GM12873 (cell line): ENCODE measurements around the gene TMTC4.
A peak's percentile ranks its signal among the peaks of the same experiment; 100 is the strongest.

ENCODE experiments used
- TF ChIP-seq, protein P1 (sequence below): IDR thresholded peaks from 2 replicates; pipeline ENCODE4 v1.5.1; 2012; ENCODE audit warnings: low read depth, mild to moderate bottlenecking, moderate library complexity, low read length, control low read depth; ENCODE audit not compliant: insufficient read depth; ENCODE audit errors: missing control alignments

TMTC4 gene

DNA sequence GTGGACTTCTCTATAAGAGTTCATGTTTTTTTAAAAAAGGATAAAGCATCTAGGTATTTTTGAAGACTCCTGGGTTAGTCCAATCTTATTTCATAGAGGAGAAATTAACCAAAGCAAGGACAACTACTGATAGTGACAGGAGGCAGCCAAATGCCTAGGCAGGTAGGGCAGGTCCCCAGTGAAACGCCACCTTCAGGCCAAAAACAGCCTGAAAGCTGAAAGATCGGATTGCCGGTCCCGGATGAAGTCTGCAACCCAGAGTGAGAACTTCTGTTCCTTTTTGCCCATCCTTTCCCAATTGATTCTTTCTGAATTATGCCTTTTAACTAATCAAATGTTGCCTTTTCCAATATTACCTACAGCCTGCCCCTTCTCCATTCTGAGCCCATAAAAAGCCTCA, 79.9 kb downstream of the TMTC4 start:
- TF ChIP-seq, protein P1, sequence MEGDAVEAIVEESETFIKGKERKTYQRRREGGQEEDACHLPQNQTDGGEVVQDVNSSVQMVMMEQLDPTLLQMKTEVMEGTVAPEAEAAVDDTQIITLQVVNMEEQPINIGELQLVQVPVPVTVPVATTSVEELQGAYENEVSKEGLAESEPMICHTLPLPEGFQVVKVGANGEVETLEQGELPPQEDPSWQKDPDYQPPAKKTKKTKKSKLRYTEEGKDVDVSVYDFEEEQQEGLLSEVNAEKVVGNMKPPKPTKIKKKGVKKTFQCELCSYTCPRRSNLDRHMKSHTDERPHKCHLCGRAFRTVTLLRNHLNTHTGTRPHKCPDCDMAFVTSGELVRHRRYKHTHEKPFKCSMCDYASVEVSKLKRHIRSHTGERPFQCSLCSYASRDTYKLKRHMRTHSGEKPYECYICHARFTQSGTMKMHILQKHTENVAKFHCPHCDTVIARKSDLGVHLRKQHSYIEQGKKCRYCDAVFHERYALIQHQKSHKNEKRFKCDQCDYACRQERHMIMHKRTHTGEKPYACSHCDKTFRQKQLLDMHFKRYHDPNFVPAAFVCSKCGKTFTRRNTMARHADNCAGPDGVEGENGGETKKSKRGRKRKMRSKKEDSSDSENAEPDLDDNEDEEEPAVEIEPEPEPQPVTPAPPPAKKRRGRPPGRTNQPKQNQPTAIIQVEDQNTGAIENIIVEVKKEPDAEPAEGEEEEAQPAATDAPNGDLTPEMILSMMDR, result peak; percentile 46

DNA sequence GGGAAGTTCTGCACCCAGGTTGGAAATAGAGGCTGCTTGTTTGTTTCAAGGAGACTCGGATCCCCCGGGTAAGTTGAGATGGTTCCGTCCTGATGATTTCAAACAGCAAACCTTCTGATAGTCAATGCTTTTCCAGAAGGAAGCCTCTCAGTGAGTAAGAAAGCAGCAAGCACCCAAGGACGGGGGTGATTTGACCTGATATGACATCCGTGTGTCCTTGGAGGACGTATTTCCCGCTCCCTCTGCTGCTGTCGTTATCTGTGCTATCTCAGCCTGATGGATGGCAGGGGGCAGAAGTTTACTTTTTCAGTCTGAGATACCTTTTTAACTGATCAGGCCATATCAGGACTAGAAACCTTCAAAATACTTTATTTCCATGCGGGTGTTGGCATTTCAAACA, 80.3 kb downstream of the TMTC4 start:
- TF ChIP-seq, protein P1, result no peak

DNA sequence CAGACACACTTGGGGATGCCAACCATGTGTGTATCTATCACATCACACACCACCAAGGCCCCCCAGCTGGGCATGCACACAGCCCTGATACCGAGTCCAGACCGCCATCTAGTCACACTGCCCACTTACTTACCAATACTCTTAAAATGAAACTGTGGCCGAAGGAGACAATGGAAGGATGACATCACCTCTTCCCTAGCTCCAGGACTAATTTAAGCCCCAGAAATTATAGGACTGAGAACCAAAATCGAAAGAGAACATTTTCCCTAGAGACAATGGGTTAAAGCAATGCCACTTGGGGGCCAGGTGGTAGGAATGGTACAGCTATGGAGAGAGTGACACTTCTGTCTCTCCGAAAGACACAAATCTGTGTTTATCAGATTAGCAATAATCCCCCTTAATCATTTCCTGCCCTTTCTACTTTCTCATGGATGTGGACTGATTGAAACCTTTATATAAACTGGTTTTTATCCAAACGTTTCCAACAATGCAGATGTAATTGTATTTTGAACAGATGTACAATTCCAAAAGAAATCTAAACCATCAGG, 85.3 kb downstream of the TMTC4 start:
- TF ChIP-seq, protein P1, result no peak

DNA sequence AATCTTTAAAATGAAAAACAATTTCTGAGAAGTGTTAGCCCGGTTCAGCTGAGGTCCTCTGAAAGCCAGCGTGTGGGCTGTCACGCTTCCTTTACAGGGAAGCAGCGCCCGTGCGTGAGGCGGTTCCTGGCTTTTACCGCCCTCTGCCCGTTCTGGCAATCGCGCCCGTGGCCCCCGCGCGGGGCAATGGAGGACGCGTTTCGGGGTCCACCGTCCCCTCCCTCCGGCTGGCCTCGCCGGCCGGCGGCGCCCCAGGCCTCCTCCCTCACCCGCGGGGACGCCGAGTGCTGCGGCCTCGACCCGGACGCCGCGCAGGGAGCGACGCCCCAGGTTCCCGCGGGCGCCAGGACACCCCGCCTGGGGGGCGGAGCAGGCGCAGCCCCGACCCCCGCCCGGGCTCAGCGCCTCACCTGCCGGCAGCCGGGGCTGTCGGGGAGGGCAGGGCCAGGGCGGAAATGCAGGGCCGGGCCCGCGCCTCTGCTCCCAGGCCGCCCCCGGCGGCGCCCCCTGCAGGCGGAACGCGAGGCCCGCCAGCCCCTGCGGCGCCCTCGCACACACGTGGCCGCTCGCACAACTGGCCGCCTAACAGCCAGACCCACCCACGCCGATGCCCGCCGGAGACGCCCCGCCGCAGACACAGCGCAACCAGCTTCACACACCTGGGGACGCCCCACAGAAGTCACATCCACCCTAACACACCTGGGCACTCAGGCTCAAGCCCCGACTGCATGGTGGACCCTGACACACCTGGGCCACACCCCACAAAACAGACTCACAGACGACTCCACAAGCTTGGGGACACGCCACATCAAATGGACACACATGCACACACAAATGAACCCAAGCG, 86.0 kb downstream of the TMTC4 start, which contains the start of gene GGACT:
Gene GGACT (minus strand): TSS at position 459 of the 847 bp plus-strand sequence. CDS start 56,198 bp downstream, outside the sequence.
- TF ChIP-seq, protein P1, result peak; percentile 77

DNA sequence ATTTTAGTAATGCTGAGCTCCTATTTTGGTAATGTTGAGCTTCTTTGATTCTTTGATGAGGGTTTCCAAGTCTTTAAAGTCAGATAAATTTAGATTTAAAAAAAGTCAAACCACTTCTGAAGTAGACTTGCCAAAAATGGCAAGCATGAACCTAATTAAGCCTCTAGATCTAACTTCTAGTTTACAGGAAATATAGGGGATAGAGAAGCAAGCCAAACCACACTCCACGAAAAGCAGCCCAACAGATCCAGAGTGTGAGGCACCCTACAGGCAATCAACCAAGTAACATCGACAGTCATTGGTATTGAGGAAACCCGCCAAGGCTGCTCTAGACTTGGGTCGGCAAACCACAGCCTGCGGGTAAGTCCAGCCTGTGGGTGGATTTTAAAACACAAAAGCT, 89.7 kb downstream of the TMTC4 start:
- TF ChIP-seq, protein P1, result no peak

DNA sequence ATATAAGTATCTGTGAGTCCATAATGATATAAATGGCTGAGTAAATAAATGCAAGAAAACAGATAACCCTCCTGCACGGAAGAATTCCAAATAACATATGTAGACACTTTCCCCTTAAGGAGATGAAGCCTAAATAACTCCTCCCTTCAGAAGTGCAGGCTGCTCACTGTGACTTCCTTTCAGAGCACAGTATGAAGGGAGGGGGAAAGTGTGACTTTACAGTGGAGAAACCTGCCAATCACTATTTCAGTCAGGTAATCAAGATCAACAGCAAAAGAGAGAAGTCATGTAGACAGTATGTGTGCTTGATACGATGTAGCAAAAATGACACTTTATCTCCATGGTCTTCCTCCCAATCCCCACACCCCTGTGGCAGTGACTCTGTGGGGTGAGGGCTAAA, 93.1 kb downstream of the TMTC4 start:
- TF ChIP-seq, protein P1, result no peak

DNA sequence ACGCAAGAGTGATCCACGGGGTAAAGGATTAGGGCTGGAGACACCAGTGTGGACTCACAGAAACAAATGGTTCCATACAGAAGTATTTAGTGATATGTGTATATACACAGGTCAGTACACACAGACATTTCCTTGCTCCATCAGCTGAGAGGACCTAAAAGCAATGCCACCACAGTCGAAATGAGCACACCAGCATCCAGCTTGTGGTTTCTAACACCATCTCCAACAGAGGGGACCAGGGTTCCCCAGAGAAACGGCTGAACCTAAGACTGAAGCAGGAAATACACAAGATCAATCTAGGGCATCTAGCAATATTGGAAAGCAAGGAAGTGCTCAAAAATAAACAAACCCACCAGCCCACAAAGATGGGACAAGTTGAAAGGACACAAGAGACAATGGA, 93.6 kb downstream of the TMTC4 start:
- TF ChIP-seq, protein P1, result no peak
